8988T (cell line): ENCODE data around the gene EPHA5.

Experiments
- DNase-seq: peaks from one replicate; pipeline ENCODE4 v3.0.0; 2011

EPHA5 gene

GRCh38 chr4:65472531-65472930, 197.8 kb downstream of the EPHA5 start:
- DNase-seq, result no peak

DNA sequence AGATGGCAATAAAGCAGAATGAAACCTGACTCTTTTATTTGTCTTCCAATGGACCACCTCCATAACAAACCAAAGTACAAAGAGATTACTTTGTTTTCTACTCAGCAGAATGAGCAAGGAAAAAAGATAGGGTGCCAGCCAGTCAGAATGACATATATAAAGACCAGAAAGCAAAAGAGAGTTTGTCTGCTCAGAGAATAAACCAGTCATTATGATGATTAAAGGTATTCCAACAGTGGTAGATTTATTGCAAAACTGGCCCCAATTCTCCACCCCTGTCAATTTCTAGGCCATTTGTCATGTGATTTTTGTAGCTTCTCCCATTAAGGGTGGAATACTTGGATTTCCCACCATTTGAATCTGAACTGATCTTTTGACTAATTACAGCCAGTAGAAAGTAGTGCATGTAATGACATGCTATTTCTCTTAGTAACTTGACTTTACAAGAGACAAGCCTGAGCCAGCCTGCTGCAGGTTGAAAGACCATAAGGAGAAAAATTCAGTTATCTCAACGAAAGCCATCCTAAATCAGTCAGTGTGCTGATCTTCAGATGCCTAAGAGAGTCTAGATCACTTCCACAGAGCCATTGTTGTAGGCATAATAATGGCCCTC, 203.1 kb downstream of the EPHA5 start:
- DNase-seq, result no peak

DNA sequence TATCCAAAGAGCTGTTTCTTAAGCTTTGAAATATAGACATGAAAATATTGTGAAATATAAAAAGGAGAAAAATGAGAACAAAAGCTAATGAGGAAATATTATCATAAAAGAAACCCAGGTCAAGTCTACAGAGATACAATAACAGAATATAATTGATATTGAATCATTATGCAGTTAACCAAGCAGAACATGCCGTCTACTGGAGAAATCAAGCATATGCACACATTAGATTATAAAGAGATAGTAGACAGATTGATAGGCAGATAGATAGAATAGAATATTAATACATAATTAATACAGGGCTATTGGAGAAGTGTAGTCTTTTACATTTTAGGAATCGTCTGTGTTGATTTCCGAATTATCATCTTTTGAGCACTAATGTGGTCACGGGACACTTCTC, 208.5 kb downstream of the EPHA5 start:
- no peak for DNase-seq

- no peak for DNase-seq
Observed at GRCh38 chr4:65457011-65457410, 213.3 kb downstream of the EPHA5 start.

DNA sequence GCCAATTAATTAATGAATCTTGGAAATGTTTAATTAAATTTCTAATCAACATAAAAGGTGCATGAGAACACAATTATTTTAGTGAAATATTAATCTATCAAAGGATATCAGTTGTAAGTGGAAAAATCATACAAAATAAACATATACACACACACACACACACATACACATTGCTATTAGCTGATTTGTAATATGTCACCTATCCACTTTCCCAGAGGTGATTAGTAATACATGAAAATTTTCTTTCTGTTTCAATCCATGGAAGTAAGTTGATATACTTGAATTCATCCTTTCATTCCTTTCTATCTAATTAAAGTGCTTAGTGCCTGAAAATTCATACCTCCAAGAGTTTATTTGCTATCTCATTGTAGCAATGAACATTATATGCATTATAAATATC, 213.7 kb downstream of the EPHA5 start:
- DNase-seq, result no peak

DNA sequence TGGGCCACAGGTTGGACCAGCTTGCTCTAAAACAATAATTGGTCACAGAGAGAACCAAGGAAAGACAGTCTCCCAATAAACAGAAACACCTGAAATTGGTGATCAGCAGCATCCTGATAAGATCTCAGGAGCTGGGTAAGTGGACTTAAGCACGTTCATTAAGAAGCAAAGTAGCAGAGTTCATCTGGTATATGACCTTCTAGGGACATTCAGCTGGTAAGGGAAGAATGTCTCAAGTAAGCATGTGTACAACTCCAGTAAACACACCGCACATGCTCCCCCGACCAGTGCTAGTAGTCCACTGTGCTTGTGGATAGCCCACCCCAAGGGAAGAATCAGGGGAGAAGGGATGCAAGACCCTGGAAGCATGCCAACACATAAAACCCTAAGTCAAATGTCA, 216.9 kb downstream of the EPHA5 start:
- no peak for DNase-seq

GRCh38 chr4:65450899-65451298, 219.4 kb downstream of the EPHA5 start:
- DNase-seq, result no peak

DNA sequence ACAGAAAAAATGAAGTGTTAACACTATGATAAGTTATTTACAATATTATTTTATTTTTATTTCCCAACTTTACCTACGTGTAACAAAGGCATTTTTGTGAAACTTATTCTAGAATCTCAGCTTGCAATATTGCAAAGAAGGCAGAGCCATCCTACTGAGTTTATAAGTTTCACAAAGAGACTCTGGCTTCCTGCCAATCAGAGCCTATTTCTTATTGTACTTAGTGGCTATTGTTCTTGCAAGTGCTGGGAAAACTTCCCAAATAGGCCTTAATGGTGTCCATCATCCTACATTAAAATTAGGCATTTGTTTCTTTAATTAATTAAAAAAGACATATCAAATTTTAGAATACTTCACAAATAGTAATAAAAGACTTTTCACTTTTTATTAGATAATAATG, 233.2 kb downstream of the EPHA5 start:
- no peak for DNase-seq

DNA sequence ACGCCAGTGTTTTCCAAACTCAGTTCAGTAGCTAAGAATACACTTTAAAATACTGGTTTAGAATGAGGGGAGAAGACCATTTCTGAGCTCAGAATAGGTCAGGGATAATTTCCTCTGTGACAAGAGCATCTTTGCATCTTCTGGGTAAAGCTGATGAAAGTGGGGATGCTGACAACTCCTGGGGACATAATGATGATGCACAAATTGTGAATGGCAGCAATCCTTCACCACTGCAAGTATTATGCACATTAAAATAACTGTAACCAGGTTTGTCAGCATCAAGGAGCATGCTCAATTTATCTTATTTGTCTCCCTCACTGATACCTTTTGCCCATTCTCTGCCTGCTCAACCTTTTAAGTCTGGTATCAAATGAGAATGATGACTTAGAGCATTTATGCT, 248.2 kb downstream of the EPHA5 start:
- no peak for DNase-seq

- DNase-seq, result no peak
Observed at GRCh38 chr4:65420036-65420435, 250.3 kb downstream of the EPHA5 start.

GRCh38 chr4:65416891-65417290, 253.4 kb downstream of the EPHA5 start:
- no peak for DNase-seq

DNA sequence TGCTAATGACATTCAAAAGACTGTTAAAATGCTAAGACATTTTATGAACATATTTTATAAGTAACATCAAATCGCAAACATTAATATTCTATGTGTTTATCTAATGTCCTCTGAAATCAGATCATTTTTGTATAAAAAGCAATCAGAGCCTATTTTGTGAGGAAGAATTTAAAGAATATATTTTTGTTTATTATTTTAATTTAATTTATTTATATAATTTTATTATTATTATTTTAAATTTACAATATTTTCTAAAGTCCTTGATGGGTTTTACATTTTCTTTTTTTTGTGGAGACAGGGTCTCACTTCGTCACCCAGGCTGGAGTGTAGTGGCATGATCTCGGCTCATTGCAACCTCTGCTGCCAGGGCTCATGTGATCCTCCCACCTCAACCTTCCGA, 262.8 kb downstream of the EPHA5 start:
- no peak for DNase-seq

GRCh38 chr4:65401083-65401482, 269.2 kb downstream of the EPHA5 start:
- no peak for DNase-seq

GRCh38 chr4:65399084-65399483, 271.2 kb downstream of the EPHA5 start:
- DNase-seq, result no peak

GRCh38 chr4:65393078-65393477, 277.2 kb downstream of the EPHA5 start:
- DNase-seq, result no peak

DNA sequence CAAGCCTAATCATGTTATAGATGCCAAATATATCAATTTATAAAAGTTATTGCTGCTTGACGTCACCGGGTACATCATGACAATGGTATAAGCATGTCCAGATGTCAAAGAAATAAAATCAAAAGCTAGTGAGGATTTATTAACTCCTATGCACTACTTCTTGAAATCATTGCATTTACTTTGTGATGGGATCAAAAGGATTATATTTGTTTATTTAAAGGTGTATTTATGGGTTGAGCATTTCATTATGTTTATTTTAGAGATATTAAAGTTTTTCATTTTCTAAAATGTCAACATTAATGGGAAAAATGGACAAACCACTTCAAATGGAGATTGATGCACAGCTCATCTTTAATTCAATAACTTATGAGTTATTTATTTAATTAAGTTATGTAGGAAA, 277.8 kb downstream of the EPHA5 start:
- no peak for DNase-seq

DNA sequence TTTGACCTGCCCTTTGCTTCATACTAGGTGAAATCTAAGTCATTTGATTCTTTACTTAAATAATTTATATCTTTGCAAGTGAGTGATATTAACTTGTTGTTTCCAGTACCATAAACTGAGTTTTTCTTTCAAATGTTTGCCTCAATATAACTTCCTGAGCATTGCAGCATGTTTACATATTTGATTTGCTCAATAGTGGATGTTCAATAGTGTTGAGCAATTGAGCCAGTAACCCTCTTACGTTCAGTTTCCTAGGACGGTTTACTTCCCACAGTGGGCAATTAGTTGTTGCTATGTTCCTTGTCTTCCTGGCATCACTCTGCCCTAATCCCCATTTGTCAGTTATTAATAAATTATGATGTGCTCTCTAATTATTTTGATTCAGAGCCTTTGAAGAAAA, 278.5 kb downstream of the EPHA5 start:
- DNase-seq, result no peak

DNA sequence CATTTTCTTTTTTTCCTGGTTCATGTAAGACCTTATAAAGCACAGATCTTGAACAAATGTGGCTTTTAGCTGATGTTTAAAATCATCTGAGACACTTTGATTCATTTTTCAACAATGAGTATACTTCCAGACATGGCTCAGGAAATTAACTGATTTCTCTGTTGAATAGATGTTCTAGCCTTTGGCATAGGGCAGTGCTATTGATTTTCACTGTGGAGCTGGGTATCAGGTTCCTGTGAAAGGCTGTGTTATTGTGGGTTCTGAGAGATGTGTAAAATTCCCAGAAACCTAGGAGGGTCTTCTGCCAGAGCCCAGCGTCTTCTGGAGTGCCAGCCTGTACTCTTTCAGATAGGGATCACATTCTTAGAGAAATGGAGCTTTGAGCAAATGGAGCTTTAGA, 278.9 kb downstream of the EPHA5 start:
- no peak for DNase-seq

- no peak for DNase-seq
Observed at GRCh38 chr4:65386927-65387326, 283.4 kb downstream of the EPHA5 start.

- no peak for DNase-seq
Observed at GRCh38 chr4:65383589-65384305, 286.5 kb downstream of the EPHA5 start.

GRCh38 chr4:65381648-65382047, 288.6 kb downstream of the EPHA5 start:
- no peak for DNase-seq

- DNase-seq, result no peak
Observed at GRCh38 chr4:65370709-65371108, 299.6 kb downstream of the EPHA5 start.

- no peak for DNase-seq
Observed at GRCh38 chr4:65367306-65367705, 303.0 kb downstream of the EPHA5 start.

- DNase-seq, result no peak
Observed at GRCh38 chr4:65358914-65359313, 311.4 kb downstream of the EPHA5 start.

DNA sequence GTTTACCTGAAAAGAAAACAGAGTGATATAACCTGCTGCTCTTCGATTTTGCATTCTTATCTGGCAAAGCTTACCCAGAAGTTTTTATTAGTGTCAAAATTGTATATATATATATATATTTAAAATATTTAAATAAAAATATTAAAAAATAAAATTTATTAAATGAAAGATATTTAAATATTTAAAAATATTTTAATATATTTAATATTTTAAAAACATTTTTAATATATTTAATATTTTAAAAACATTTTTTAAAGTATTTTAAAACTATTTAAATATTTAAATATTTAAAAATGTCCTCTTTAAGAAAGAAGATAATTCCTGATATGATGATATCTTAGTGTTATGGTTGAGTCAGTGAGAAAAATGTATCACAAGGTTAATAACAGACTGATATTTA, 317.2 kb downstream of the EPHA5 start:
- DNase-seq, result no peak
